Stomach (tissue), 9 donors: ENCODE measurements around the gene TMEM74B. TPM values are rescaled to one million over a fixed set of nuclear protein-coding genes. Genes with fewer than 3 reads are reported as not detected.

Source experiments
- DNase-seq, 2 donors: peaks; one replicate each; pipeline versions ENCODE4 v3.0.0 to v3.0.0-alpha.2; 2013 to 2019
- H3K27ac ChIP-seq, 5 donors: fragments of 200-600 bp in 4 of 5; sonication (generic) in 4 of 5; one replicate each; pipeline ENCODE4 v1.5.1; 2013 to 2019; ENCODE audit warnings: mild to moderate bottlenecking in 1 of 5, moderate library complexity in 1 of 5
- H3K27me3 ChIP-seq, 3 donors: fragments of 200-600 bp; sonication (generic); one replicate each; pipeline ENCODE4 v1.5.1; 2017 to 2019; ENCODE audit warnings: mixed run types in 1 of 3
- H3K36me3 ChIP-seq, 4 donors: fragments of 200-600 bp; sonication (generic); 1 replicate in 3 of 4; 2 replicates in 1 of 4; pipeline ENCODE4 v1.5.1; 2016 to 2019
- H3K4me1 ChIP-seq, 4 donors: fragments of 200-600 bp; sonication (generic); one replicate each; pipeline ENCODE4 v1.5.1; 2016 to 2019
- H3K4me3 ChIP-seq, 4 donors: fragments of 200-600 bp; sonication (generic) in 3 of 4; one replicate each; pipeline ENCODE4 v1.5.1; 2016 to 2019; ENCODE audit warnings: mild to moderate bottlenecking in 1 of 4
- H3K9me3 ChIP-seq, 4 donors: fragments of 200-600 bp; sonication (generic); one replicate each; pipeline ENCODE4 v1.5.1; 2016 to 2019
- CTCF ChIP-seq, 7 experiments: fragments of 450-650 bp in 4 of 7; fragments of 200-600 bp in 3 of 7; sonication (generic) in 3 of 7; IDR thresholded peaks; one replicate each; pipeline ENCODE4 v1.5.1; 2016 to 2019; ENCODE audit warnings: antibody characterized with exemption in 7 of 7, control low read depth in 2 of 7, mild to moderate bottlenecking in 1 of 7
- EP300 ChIP-seq: sonication (generic); formaldehyde crosslinking; IDR thresholded peaks from one replicate; pipeline ENCODE4 v1.6.1; 2017; ENCODE audit warnings: antibody characterized with exemption
- POLR2A ChIP-seq, 4 donors: fragments of 450-650 bp; IDR thresholded peaks; one replicate each; pipeline ENCODE4 v1.6.1; 2016; ENCODE audit warnings: antibody characterized with exemption in 4 of 4, control low read depth in 2 of 4, mild to moderate bottlenecking in 1 of 4, moderate library complexity in 1 of 4
- POLR2AphosphoS5 ChIP-seq, 3 donors: sonication (generic); formaldehyde crosslinking; IDR thresholded peaks; one replicate each; pipeline ENCODE4 v1.6.1; 2016; ENCODE audit warnings: antibody characterized with exemption in 3 of 3
- WGBS, 5 donors: extraction: QIAGEN DNeasy Blood & Tissue Kit in 3 of 5; methylation state at CpG; one replicate each; pipeline versions ENCODE4 v1.1.5 to v1.1.7; 2013 to 2018; 5-methylcytosine and 5-hydroxymethylcytosine counted together
- intact Hi-C: fragments of 100-400 bp; cut with DNase I; formaldehyde crosslinking; loops from one replicate; pipeline ENCODE4 v1.15.1; 2023; ENCODE audit warnings: low total_unique reads
- polyA plus RNA-seq, 3 donors: library from polyadenylated mRNA; stranded (reverse); fragments of 200-250 nt; gene quantifications; one replicate each; pipeline ENCODE4 v1.2.3, GENCODE V29; 2013
- total RNA-seq, 5 donors: library from RNA; depleted of rRNA; stranded (reverse); fragments of >200 nt; gene quantifications; one replicate each; pipeline versions ENCODE4 v1.1.0 to v1.2.3, GENCODE V29; 2014 to 2016
- donor health status: healthy with polysubstance abuse.
- donor health status: Bipolar disorder and iron deficiency.
- donor health status: healthy.

TMEM74B gene
- total and polyA plus RNA-seq, 8 donors = 0.45 to 72.9 (median 2.2) TPM; not detected in 2

DNA sequence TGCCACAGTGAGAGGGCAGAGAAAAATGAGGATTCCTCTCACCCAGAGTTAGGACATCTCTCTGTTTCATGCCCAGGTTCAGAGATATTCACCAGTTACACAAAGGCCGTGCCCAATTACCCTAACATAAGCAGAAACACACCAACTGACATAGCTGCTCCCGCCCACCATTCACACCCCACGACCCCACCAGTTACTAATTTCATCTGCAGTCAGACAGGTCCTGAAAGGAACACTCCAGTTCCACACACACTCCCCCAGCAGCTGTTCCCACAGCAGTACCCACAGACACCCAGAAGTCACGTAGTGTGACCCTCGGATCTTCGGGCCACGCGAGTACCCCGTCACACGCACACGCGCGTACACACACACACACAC, 532 bp downstream of the TMEM74B start:
- Histone ChIP-seq H3K4me1 (peaks cover 12 to 28% (median 21%) of the 10 kb centered on the region in 4 donors), H3K27ac (no peak overlapping the region), H3K27me3 (peaks cover 6 to 46% (median 25%) of the 10 kb centered on the region in 3 donors), H3K4me3 (peak overlapping the region in 3 of 4 donors; percentile 47 to 73 (median 62)), H3K9me3 (no peaks in the 10 kb centered on the region), H3K36me3 (peaks cover 0 to 13% (median 3%) of the 10 kb centered on the region in 4 donors)
- TF ChIP-seq EP300 (no peak), POLR2A (IDR thresholded peaks at IDR 0.05) (no peak), POLR2AphosphoS5 (IDR thresholded peaks at IDR 0.05) (no peak), CTCF (IDR thresholded peaks at IDR 0.05) (no peak)
- no peak for DNase-seq
- 23 to 32% (median 25%) methylated on average over 12 to 13 of the region's 13 CpGs for WGBS, 5 donors
- intact Hi-C loops = no loop called here

DNA sequence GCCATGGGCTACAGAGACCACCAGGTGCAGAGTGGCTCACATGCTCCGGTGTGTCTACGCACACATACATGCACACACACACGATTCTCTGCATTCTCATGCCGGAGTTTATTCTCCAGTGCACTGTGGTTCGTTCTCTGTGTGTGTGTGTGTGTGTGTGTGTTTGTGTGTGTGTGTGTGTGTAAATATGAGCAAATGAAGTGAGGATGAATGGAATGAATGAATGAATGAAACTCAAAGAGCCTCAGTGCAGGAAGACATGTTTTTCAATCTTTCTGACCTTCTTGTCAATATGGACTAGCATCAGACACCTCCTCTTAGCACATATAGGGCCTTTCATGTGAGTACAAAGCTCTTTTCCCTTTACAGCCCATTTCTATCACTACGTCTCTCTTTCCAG, 1.6 kb downstream of the TMEM74B start:
- intact Hi-C loops = no loop called here
- Histone ChIP-seq H3K27ac (no peak overlapping the region), H3K27me3 (peaks cover 6 to 46% (median 25%) of the 10 kb centered on the region in 3 donors), H3K4me3 (no peak overlapping the region), H3K9me3 (no peaks in the 10 kb centered on the region), H3K4me1 (peaks cover 12 to 28% (median 21%) of the 10 kb centered on the region in 4 donors), H3K36me3 (peaks cover 0 to 19% (median 5%) of the 10 kb centered on the region in 4 donors)
- WGBS, 5 donors = 48 to 75% (median 65%) methylated on average over 6 of the region's 6 CpGs
- TF ChIP-seq CTCF (IDR thresholded peaks at IDR 0.05) = no peak
- DNase-seq = no peak

- intact Hi-C loops = no loop called here
- Histone ChIP-seq H3K27me3 (peaks cover 6 to 45% (median 25%) of the 10 kb centered on the region in 3 donors), H3K27ac (no peak overlapping the region), H3K4me1 (peaks cover 12 to 27% (median 18%) of the 10 kb centered on the region in 4 donors), H3K36me3 (peaks cover 0 to 26% (median 6%) of the 10 kb centered on the region in 4 donors), H3K4me3 (no peak overlapping the region), H3K9me3 (no peaks in the 10 kb centered on the region)
- 42 to 59% (median 51%) methylated on average over 4 of the region's 4 CpGs for WGBS, 5 donors
- DNase-seq = no peak
- no peak for TF ChIP-seq CTCF (IDR thresholded peaks at IDR 0.05)
- no peak for TF ChIP-seq EP300
- TF ChIP-seq POLR2AphosphoS5 (IDR thresholded peaks at IDR 0.05) = no peak
- TF ChIP-seq POLR2A (IDR thresholded peaks at IDR 0.05) = no peak
Observed at GRCh38 chr20:1182106-1182505, 2.7 kb downstream of the TMEM74B start.

DNA sequence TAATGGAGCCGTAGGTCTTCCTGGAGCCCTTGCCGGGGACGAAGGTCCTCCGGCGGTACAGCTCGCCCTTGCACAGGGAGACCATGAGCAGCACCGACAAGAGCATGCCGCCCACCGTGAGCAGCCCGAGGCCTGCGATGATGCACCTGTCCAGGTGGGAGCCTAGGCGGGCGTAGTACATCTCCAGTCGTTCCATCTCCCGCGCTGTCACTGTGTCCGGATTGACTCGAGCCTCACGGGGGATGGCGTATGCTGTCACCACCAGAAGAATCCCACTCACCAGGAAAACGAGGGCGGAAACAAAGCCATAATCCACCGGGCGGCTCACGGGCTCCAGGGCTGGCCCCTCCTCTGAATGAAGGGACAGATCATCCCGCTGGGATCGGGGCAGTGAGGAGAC, 3.8 kb downstream of the TMEM74B start:
- no peak for TF ChIP-seq POLR2AphosphoS5 (IDR thresholded peaks at IDR 0.05)
- TF ChIP-seq CTCF (IDR thresholded peaks at IDR 0.05) = no peak
- no peak for TF ChIP-seq EP300
- TF ChIP-seq POLR2A (IDR thresholded peaks at IDR 0.05) = no peak
- Histone ChIP-seq H3K4me1 (peaks cover 12 to 18% (median 15%) of the 10 kb centered on the region in 4 donors), H3K36me3 (peaks cover 0 to 38% (median 16%) of the 10 kb centered on the region in 4 donors), H3K9me3 (no peaks in the 10 kb centered on the region), H3K4me3 (no peak overlapping the region), H3K27me3 (peaks cover 6 to 33% (median 24%) of the 10 kb centered on the region in 3 donors), H3K27ac (no peak overlapping the region)
- 94 to 95% (median 95%) methylated on average over 23 to 27 of the region's 27 CpGs for WGBS, 5 donors
- no peak for DNase-seq
- intact Hi-C loops = no loop called here
